ENCODE results near the gene CDH11.

The CDH11 gene, protein sequence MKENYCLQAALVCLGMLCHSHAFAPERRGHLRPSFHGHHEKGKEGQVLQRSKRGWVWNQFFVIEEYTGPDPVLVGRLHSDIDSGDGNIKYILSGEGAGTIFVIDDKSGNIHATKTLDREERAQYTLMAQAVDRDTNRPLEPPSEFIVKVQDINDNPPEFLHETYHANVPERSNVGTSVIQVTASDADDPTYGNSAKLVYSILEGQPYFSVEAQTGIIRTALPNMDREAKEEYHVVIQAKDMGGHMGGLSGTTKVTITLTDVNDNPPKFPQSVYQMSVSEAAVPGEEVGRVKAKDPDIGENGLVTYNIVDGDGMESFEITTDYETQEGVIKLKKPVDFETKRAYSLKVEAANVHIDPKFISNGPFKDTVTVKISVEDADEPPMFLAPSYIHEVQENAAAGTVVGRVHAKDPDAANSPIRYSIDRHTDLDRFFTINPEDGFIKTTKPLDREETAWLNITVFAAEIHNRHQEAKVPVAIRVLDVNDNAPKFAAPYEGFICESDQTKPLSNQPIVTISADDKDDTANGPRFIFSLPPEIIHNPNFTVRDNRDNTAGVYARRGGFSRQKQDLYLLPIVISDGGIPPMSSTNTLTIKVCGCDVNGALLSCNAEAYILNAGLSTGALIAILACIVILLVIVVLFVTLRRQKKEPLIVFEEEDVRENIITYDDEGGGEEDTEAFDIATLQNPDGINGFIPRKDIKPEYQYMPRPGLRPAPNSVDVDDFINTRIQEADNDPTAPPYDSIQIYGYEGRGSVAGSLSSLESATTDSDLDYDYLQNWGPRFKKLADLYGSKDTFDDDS

DNA sequence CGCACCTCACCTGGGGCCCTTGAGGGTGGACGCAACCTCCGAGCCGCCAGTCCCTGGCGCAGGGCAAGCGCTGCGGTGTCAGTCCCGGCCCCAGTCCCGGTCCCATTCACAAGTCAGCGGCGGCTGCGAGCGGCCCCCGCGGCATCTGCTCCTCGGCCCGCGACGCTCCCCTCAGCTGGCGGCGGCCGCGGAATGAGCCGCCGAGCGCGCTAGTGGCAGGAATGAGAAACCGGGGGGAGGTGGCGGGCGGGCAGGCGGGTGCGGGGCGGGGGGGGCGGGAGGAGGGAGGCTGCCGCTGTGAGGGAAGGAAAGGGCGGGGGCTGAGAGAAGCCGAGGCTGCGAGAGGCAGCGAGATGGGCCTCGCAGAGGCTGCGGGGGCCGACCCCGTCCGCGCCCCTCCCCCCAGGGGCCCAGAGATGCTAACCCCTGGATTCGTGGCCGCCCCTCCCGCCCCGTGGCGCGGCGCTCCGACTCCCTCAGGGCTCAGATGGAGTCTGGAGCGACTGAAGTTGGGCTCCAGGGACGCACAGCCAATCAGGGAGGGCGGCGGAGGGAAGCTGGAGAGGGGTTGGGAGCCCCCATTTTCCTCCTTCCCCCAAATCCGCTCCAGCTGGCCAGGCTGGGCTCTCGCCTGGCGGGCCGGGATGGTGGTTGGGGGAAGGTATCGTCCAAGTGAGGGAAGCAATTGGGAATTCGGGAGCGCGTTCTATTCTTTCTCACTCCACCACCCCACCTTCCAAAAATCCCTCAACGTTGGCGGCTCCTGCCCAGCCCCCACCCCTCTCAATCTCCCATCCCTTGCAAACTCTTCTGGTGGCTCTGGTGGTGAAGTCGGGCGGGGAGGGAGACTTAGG lies at the start of gene CDH11:
CDH11 (minus strand) TSS at position 194 of the 854 bp plus-strand sequence. CDS start 117,194 bp downstream, outside the sequence.
- DNase-seq (ENCODE audit: low read depth), result peak; percentile 36

DNA sequence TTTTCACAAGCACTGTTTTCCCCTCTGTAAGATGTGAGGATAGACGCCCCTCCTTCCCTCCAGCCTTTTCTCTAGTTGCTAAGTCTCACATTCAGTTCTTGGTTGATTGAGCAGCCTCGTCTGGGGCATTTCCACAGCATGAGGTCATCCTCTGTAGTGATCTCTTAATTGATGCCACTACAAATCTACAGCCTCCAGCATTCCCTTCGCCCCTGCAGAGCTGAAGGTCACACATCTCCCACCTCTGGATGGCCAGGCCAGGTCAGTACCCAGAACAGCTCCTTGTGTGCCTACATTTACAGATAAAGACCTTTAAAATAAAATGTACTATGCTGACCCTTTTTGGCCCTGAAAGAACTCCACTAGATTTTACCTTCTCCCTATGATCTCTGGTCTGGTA lies 32.5 kb upstream of the CDH11 start:
- DNase-seq (ENCODE audit: low read depth), result no peak

DNA sequence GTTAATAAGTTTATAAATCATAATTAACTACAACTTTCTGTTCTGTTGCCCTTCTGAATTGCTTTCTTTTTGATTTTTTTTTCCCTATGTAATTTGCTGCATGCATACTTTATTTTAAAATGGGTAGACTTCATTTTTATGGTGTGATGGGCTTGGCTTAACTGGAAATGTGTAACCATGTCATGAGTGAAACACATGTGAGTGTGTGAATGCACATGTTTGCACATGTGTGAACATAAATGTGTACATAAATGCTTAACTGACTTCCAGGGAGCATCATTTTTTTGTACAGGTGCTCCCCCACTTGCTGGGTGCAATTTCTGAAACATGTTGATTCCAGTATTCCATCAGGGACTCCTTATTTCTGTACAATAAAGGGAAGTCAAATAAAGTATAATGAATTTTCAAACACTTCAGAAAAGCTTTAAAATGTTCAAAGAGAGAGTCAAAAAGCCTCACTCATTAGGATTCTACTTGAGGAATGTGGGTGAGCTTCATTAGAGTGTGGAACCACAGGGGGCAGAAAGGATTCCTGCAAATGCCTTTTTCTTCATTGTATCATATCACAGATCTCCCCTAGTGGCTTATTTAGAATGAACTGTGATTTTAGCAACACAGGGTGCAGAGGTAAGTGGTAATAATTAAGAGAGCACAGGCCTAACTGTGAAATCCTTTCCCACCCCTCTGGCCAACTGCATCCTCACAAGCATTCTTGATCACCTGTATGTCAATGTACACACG lies 31.7 kb upstream of the CDH11 start:
- no peak for DNase-seq (ENCODE audit: low read depth)

DNA sequence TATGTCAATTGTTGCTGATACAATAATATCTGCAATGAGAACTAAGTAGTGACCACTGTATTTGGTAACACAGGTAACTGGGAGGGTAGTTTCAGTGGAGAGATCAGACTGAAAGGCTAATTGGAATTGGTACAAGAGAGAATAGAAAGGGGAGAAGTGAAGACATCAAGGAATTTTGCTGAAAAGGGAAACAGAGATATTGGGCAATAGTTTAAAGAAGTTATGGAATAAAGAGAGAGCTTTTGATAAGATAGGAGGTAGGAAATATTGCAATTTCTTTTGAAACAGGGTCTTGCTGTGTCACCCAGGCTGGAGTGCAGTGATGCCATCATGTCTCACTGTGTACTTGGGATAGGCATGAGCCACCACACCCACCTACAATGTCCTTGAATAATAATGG lies 26.9 kb upstream of the CDH11 start:
- no peak for DNase-seq (ENCODE audit: low read depth)

DNA sequence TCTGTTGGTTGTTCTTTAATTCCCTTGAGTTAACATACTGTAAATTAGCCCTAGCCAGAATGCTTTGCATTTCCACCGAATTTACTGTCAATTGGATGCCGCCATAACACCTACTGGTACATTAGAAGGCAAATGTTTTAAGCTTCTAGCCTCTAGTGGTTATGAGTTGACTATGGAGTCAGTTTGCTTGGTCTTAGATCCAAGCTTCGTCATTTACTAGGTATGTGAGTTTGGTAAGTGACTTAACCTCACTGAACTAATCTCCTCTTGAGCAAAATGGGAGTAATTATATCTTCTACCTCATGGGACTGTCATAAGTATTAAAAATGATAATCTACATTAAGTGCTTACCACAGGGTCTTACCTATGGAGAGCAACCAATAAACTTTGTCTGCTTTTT lies 20.4 kb upstream of the CDH11 start:
- DNase-seq (ENCODE audit: low read depth), result no peak

DNA sequence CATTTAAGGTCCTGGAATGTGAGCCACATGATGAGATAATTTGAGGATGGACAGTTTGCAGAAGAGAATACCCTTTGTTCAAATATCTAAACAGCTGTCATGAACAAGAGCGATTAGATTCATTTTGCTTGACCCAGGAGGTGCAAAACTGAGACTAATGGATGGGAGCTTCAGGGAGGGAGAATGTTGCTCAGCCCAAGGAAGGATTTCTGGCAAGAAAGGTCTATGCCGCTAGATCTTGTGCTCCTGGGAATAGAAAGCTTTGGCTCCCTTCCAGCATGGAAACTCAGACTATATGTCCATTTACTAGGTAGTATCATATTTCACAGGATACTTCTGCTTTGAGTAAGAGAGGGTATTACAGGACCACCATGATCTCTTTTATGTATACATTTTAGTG lies 14.8 kb upstream of the CDH11 start:
- DNase-seq (ENCODE audit: low read depth), result no peak

DNA sequence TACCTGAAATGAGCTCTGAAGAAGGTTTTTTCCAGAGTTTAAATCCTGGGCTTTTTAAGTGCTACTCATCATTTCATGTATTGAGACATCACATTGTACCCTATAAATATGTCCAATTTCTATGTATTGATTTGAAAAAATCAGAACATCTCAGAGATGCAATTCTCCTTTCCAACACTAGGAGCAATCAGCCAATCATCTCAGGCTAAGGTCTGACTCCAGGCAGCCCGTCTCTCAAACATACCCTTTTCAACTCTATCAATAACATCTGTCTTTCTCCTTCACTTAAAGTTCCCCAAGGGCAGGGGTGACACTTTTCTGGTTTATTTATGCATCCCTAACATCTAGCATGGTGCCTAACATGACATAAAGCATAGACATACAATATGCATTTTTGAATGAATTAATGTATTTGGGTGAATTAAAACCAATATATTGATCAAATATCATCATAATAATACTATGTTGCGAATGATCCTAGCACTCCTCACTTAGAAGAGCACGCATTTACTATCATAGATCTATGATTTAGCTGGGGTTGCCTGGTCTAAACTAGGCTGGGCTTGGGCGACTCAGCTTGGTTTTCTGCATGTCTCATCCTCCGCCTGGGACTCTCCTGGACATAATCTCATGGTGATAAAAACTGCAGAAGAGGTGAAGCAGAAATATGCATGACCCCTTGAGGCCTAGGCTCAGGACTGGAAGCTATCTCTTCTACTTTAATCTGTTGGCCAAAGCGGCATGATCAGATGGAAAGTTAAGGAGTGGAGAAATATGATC lies 5.2 kb upstream of the CDH11 start:
- DNase-seq (ENCODE audit: low read depth), result no peak

DNA sequence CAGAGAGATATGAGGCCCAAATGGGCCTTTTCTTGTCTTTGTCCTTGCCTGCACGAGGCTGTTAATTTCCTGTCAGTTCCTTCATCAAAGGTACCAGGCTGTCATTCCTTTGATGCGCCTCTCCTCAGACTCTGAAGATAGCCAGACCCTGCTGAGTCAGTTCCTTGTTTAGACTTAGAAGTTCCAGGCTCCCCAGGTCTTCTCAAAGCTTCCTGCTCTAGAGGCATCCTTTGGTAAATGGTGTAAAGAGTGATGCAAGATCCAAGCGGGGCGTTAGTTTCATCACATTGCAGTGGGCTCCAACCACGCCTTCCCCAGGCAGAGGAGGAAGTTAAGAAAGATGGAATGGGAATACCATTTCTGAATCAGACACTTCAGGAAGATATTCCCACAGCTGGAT lies 4.0 kb upstream of the CDH11 start:
- no peak for DNase-seq (ENCODE audit: low read depth)

DNA sequence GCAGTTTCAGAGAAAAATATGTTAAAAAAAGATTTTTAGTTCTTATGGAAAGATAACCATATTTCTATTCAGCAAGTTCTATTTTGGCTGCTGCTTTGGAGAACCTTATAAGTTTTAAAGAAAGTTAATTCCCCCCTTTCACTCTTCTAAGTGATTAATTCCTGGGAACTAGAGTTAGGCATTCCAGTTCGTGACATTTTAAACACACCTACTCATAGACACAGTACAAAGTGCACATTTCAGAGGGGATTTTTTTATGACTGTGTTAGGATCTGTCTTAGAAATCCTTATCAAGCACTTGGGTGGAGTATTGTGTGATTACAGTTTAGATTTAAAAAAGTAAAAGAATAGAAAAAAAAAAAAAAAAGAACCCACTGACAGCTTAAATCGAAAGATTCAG lies 3.5 kb upstream of the CDH11 start:
- DNase-seq (ENCODE audit: low read depth), result no peak

DNA sequence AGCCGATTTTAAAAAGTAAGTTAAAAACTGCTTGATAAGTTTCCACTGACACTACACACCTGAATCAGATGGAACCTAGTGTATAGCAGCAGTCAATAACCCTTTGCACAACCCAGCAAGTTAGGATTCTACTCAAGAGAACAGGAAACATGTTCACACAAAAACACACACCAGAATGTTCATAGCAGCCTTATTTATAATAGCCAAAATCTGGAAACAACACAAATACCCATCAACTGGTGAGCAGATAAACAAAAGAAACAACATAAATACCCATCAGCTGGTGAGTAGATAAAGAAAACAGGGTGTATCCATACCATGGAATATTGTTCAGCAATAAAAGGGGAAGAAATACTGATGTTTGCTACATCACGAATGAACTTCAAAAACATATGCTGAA lies 2.7 kb upstream of the CDH11 start:
- no peak for DNase-seq (ENCODE audit: low read depth)

DNA sequence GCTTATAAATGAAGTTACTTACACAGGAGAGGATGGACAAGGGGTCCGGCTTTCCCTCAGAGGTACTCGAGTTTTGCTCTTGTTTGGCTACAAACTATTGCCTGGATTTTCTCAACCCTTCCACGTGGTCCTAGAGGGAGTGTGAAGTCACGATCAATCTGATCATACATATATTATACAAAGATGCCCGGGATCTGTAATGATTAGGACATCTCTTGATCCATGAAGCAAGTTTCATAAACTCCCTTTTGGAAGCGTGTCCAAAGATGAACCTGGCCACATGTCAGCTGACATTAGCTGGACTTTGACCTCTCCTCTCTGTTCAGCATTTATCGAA lies 2.3 kb upstream of the CDH11 start:
- DNase-seq (ENCODE audit: low read depth), result no peak

DNA sequence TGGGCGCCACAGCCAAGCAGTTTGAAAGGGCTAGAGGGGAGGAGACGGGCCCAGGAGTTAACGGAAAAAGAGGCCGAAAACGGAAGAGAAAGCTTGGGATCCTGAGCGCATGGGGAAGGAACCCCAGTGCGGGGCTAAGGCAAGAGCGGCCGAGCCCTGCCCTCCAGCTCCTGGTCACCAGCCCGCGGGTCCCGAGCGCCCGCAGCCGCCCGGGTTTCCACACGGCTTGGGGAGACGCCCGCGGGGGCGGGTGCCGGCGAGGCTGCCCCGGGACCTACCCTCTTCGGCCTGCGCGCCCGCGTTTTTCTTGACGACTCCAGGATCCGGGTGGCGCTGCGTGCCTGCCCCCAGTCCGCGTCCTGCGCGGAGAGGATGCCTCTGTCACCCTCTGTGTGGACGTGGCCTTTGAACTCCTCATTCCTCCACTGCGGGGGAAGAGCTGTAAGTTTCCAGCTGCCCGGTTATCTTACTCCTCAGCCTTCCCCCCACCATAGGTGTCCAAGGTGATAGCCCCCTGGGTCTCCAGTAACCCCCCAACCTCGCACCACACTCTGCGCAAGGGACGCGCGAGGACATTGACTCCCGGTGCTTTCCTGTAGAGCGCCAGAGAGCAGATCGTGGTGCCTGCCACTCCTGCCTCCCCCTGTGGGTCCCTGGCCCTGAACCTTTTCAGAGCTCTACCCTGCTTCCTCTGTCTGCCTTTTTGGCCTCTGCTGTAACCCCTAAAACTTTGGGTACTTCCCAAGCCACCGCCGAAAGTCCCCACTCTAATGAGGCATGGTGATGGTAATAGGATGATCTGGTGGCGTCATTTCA lies 1.7 kb upstream of the CDH11 start:
- peak; percentile 10 for DNase-seq (ENCODE audit: low read depth)

DNA sequence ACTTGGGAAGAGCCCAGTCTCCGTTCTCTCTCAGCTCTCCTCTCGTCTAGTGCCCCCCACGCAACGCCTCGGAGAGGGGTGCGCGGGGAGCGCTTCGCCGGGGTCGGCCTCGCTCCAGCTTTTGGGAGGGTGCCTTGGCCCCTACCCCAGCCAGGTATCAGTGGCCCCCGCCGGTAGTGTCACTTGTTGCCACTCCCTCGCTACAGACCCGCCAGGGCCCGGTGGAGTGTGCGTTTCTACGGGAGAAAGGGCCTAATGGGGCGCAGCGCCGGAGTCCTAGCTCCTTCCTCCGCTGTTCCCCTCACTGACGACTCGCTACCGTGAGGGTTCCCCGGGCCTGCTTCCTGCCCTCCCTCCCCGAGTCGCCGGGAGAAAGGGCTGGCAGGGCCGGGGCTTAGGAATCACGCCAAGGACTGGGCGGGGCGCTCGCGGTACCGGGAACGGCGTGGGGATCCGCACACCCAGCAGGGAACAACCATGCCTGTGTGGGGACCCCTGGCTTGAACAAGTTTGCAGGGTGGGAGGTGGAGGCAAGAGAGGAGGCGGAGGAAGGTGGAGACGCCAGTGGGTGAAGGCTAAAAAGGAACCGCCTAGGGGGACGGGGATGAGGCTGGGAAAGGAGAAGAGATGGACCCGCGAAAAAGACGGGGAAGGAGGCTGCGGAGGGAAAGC lies 997 bp upstream of the CDH11 start:
- peak; percentile 27 for DNase-seq (ENCODE audit: low read depth)

DNA sequence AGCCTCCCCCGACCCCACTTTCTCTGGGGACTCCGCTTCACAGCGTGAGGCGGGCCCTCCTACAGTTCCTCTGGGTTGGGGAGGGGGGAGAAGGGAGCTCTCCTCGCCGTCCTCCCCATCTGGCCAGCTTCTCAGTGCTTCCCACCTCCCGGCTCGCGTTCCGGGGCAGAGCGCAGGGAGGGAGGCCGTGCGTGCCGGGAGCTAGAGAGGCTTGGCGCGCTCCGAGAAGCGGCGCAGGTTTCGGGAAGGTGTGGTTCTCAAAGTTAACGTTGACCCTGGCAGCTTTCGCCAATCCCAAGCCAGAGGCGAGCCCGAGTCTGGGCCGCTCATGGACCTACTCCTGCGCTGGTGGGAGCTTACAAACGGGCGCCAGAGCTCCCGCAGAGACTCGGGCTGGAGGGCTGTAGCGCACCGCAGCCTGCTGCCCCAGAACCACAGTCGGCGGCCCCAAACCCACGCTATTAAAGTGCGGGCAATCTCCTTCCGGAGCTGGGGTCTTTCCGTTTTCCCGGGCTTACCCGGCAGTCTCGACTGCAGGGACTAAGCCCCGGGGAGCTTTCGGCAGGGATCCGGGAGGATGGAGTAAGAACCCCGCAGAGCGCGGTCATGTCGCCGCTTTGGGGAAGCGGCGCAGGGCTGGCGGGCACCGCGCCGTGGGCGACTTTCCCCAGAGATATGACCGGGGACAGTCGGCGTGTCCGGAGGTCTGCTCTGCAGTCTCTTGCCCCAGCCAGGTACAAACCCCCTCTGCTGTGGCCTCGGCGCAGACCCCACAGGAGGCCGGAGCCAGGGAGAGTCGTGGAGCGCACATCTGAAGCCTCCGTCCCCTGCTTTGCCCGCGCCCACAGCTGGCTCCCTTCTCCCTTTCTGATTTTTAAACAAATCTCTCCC lies 787 bp downstream of the CDH11 start:
- peak; percentile 9 for DNase-seq (ENCODE audit: low read depth)

DNA sequence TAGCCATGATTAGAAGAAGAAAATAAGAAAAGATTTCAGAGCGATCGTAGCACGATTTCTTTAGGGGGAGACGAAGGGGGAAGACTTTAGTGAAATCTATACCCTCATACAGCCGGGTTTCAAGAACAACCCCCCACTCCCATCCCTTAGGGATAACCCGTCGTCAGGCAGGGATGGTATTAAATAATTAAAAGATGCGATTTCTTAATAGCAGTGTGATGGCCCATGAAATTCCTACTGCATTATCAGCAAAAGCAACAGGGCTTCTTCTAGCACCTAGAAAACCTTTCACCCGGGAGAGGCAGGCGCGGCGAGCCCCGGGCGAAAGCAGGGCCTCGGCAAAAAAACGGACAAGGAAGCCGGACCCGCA lies 1.4 kb downstream of the CDH11 start:
- DNase-seq (ENCODE audit: low read depth), result no peak

DNA sequence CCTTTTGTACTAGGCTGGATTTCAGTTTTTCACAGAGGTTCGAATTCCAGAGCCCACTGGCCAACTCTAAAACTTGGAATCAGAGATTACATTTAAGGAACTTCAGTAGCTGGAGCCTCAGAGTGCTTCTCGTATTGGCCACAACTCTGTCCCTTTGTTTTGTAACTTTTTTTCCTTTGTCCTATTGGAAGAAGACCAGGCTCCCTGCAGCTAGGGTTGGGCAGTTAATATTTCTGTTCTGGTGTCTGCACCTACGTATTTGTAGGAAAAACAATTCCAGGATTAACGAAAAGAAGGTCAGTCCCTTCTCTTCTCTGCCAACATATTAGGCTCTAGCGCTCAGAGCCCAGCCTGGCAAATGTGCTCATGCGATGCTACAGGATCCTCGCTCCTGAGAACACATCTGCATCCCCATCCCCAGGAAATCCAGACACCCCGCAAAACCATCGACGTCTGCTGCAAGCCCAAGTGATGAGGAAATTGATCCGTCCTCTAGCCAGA lies 1.9 kb downstream of the CDH11 start:
- peak; percentile 7 for DNase-seq (ENCODE audit: low read depth)

DNA sequence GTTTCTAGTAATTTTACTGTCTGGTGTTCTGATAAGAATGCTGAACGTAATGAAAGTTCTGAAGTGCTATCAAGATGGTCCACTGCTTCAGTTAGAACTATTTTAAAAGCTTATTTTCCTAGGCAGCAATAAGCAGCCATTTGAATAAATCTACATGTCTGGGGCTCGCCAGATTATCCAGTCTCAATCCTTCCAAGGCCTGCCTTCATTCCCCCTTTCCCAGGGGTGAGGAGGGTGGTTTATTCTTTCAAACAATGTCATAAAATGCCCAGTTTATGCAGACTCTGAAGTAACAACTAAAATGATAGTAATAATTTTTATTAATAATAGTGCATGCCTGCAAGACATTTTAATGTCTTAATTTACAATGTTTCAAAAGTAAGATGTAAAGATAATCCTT lies 2.4 kb downstream of the CDH11 start:
- no peak for DNase-seq (ENCODE audit: low read depth)

DNA sequence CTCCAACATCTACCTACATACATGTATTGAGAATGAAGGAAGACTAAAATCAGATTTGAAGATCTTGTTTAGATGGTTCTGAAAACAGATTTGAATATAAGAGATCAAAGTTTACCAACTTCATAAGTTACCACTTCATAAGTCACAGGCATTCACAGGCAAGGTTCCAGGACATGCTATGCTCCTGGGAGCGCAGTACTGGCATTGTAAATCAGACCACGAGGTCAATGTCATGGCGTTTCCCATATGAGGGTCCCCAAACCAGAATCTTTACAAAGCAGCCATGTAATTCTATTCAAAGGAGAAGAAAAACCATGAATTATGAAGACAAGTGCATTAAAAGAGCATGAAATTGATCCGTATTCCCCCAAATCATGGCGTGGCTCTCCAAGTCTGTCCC lies 3.0 kb downstream of the CDH11 start:
- DNase-seq (ENCODE audit: low read depth), result no peak
